GM19043 (cell line): ENCODE data around the gene TERT.
"Not testable (repeated sequence)": the region's sequence is repeated elsewhere in the genome, so short reads cannot be mapped to it uniquely, and the experiment has no call there.

Experiments used
- ATAC-seq: cut with Tn5 transposase; IDR thresholded peaks from one replicate; pipeline ENCODE4 v1.9.1; 2021; ENCODE audit warnings: low read depth; ENCODE audit not compliant: unreplicated experiment

The TERT gene

GRCh38 chr5:1244976-1245375 lies 49.9 kb downstream of the TERT start:
- ATAC-seq, result no peak

GRCh38 chr5:1244255-1244654 lies 50.6 kb downstream of the TERT start:
- no peak for ATAC-seq

- ATAC-seq, result no peak
Observed at GRCh38 chr5:1243487-1244130, 51.3 kb downstream of the TERT start.

- no peak for ATAC-seq
Observed at GRCh38 chr5:1242733-1243486, 52.0 kb downstream of the TERT start.

DNA sequence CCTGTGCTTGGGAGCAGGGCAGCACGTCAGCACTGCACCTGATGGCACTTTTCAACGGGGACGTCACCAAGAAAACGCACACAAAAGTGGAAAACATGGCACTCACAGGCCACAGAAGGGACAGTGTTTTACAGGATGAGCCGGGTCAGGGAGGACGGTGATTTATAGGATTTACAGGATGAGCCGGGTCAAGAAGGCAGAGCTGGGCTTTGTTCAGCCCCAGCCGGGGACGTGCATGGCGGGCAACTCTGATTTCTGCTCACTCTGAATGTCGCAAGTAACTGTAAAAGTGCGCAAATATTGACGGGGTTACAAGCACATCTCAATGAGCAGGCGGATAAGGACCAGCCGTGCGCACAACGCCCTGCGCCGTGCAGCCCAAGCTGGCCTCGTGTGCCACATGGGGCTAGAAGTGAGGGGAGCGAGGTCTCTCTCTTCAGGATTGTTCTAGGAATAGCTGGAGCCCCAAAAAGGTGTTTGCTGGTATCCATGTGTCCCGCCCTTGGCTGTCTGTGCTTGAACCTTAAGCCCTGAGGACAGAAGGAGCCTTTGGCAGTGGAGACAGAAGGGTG lies 53.3 kb downstream of the TERT start:
- ATAC-seq, result no peak

GRCh38 chr5:1240496-1241260 lies 54.2 kb downstream of the TERT start:
- ATAC-seq, result no peak

- ATAC-seq, result no peak
Observed at GRCh38 chr5:1239505-1240251, 55.2 kb downstream of the TERT start.

- ATAC-seq, result no peak
Observed at GRCh38 chr5:1235838-1236237, 59.0 kb downstream of the TERT start.

- ATAC-seq, result no peak
Observed at GRCh38 chr5:1235379-1235778, 59.5 kb downstream of the TERT start.

DNA sequence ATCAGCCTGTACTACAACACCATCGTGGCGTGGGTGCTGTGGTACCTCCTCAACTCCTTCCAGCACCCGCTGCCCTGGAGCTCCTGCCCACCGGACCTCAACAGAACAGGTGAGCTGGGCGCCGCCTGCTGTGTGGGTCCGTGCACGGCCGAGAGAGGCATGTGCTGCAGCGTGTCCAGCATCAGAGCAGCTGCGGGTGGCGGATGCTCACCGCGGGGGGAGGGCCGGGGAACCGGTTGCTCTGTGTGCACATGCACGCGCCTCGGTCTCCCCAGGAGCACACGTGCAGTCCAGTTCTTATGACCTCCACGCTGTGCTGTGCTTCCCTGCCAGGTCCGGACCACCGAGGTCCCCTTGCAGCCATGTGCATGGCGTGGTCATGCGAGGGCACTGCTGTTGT lies 62.1 kb downstream of the TERT start:
- ATAC-seq, result no peak

DNA sequence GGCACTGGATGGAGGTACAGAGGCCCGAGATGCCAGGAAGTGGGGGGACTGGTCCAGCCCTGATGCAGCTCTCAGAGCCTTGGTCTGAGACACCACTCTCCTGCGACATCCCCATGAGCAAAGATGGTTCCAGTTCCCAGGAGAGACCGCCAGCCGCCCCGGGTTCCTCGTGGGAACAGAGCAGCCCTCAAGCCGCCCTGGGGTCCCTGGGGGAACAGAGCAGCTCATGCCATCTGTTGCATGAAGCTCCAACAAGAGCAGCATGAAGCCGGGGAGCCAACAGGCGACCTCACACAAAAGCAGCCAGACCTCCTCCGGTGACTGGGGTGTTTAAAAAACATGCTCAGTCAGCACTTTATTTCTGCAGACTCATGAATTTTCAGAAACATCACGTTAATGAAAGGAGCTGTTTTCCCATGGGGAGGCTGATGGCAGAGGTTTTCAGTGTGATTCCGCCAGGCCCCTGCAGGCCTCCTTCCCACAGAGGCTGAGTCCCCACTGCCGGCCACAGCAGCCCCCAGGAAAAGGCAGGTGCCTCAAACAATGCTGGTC lies 63.4 kb downstream of the TERT start:
- no peak for ATAC-seq

GRCh38 chr5:1230551-1230950 lies 64.3 kb downstream of the TERT start:
- no peak for ATAC-seq

DNA sequence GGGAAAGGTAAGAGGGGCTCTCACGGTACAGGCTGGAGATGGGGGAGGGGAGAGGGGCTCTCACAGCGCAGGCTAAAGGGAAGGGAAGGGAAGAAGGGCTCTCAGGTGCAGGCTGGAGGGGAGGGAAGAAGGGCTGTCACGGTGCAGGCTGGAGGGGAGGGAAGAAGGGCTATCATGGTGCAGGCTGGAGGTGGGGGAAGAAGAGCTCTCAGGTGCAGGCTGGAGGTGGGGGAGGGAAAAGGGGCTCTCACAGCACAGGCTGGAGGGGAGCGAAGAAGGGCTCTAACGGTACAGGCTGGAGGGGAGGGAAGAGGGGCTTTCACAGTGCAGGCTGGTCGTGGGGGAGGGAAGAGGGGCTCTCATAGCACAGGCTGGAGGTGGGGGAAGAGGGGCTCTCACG lies 65.0 kb downstream of the TERT start:
- ATAC-seq, result no peak

- not testable (repeated sequence) for ATAC-seq
Observed at GRCh38 chr5:1229023-1229422, 65.8 kb downstream of the TERT start.

GRCh38 chr5:1228120-1228519 lies 66.7 kb downstream of the TERT start:
- ATAC-seq, result no peak

GRCh38 chr5:1227667-1228066 lies 67.2 kb downstream of the TERT start:
- ATAC-seq, result no peak

- ATAC-seq, result no peak
Observed at GRCh38 chr5:1226839-1227581, 67.9 kb downstream of the TERT start.

GRCh38 chr5:1226231-1226630 lies 68.6 kb downstream of the TERT start:
- no peak for ATAC-seq

DNA sequence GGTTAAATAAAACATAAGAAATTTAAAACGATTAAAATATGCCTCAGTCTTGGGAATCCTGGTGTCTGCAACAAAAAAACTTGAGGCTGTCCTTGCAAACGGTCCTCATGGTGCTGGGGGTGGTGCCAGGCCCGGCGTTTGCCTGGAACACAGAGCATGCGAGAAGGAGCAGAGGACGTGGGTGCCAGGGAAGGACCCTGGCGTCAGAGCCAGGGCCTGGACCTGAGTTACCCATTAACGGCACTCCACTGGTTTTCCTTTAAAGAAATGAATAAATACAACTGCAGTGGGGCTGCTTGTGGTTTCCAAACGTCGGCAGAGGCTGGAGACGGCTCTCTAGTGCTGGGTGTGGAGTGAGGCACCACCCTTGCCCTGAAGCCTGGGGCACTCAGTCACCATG lies 69.8 kb downstream of the TERT start, which contains the start of gene SLC6A18:
SLC6A18 (plus strand) TSS at position 301 of the 400 bp plus-strand sequence; CDS start at position 398, 97 bp downstream.
- ATAC-seq, result no peak
